Measurements from ENCODE around the gene CPLX3. TPM values are rescaled to one million over a fixed set of nuclear protein-coding genes. Genes with fewer than 3 reads are reported as not detected.
A peak's percentile ranks its signal among the peaks of the same experiment; 100 is the strongest.

Gene CPLX3
- total RNA-seq, 2 donors from 2014 or later, result not detected

GRCh38 chr15:74792227-74793016 is 34.0 kb upstream of the CPLX3 start:
- no peaks in the 10 kb centered on the region for H3K9me3 Mint-ChIP-seq
- peaks cover 14% of the 10 kb centered on the region for H3K4me1 Mint-ChIP-seq
- 91 to 92% methylated on average over 10 to 12 of the region's 12 CpGs for WGBS, 2 experiments (ENCODE audit: insufficient coverage in 1 of 2, insufficient read length in 1 of 2)
- Histone ChIP-seq H3K36me3 (ENCODE audit: control insufficient read depth, insufficient read depth, low read length) (peaks cover 8% of the 10 kb centered on the region), H3K27ac (ENCODE audit: low read depth, low read length) (no peak overlapping the region), H3K9ac (ENCODE audit: extremely low read depth, low read length, poor library complexity, severe bottlenecking) (no peak overlapping the region), H3K4me1 (ENCODE audit: control insufficient read depth, insufficient read depth, low read length) (no peaks in the 10 kb centered on the region), H3K4me3 (ENCODE audit: low read length) (no peak overlapping the region), H3K27me3 (ENCODE audit: control insufficient read depth, insufficient read depth, low read length, poor library complexity, severe bottlenecking) (no peaks in the 10 kb centered on the region), H3K9me3 (ENCODE audit: control insufficient read depth, low read length) (no peaks in the 10 kb centered on the region)
- no peak overlapping the region for H3K27ac Mint-ChIP-seq
- peaks cover 11% of the 10 kb centered on the region for H3K36me3 Mint-ChIP-seq (ENCODE audit: low read depth)
- no peak overlapping the region for H3K4me3 Mint-ChIP-seq
- H3K27me3 Mint-ChIP-seq (ENCODE audit: insufficient read depth), result no peaks in the 10 kb centered on the region
- no peak for DNase-seq
- no peak for TF ChIP-seq CTCF (conservative IDR thresholded peaks at IDR 0.05)

GRCh38 chr15:74793135-74794028 is 33.0 kb upstream of the CPLX3 start:
- WGBS, 2 experiments (ENCODE audit: insufficient coverage in 1 of 2, insufficient read length in 1 of 2), result 80 to 81% methylated on average over 1 to 12 of the region's 12 CpGs
- peaks cover 6% of the 10 kb centered on the region for H3K4me1 Mint-ChIP-seq
- H3K36me3 Mint-ChIP-seq (ENCODE audit: low read depth), result peaks cover 9% of the 10 kb centered on the region
- no peaks in the 10 kb centered on the region for H3K4me1 ChIP-seq (ENCODE audit: control insufficient read depth, insufficient read depth, low read length)
- no peaks in the 10 kb centered on the region for H3K9me3 ChIP-seq (ENCODE audit: control insufficient read depth, low read length)
- TF ChIP-seq CTCF (conservative IDR thresholded peaks at IDR 0.05), result no peak
- no peaks in the 10 kb centered on the region for H3K27me3 Mint-ChIP-seq (ENCODE audit: insufficient read depth)
- H3K9me3 Mint-ChIP-seq, result no peaks in the 10 kb centered on the region
- no peak overlapping the region for H3K27ac Mint-ChIP-seq
- peak; percentile 58 for DNase-seq
- peaks cover 3% of the 10 kb centered on the region for H3K36me3 ChIP-seq (ENCODE audit: control insufficient read depth, insufficient read depth, low read length)
- H3K9ac ChIP-seq (ENCODE audit: extremely low read depth, low read length, poor library complexity, severe bottlenecking), result no peak overlapping the region
- H3K4me3 Mint-ChIP-seq, result no peak overlapping the region
- H3K27me3 ChIP-seq (ENCODE audit: control insufficient read depth, insufficient read depth, low read length, poor library complexity, severe bottlenecking), result no peaks in the 10 kb centered on the region
- no peak overlapping the region for H3K4me3 ChIP-seq (ENCODE audit: low read length)
- H3K27ac ChIP-seq (ENCODE audit: low read depth, low read length), result no peak overlapping the region

DNA sequence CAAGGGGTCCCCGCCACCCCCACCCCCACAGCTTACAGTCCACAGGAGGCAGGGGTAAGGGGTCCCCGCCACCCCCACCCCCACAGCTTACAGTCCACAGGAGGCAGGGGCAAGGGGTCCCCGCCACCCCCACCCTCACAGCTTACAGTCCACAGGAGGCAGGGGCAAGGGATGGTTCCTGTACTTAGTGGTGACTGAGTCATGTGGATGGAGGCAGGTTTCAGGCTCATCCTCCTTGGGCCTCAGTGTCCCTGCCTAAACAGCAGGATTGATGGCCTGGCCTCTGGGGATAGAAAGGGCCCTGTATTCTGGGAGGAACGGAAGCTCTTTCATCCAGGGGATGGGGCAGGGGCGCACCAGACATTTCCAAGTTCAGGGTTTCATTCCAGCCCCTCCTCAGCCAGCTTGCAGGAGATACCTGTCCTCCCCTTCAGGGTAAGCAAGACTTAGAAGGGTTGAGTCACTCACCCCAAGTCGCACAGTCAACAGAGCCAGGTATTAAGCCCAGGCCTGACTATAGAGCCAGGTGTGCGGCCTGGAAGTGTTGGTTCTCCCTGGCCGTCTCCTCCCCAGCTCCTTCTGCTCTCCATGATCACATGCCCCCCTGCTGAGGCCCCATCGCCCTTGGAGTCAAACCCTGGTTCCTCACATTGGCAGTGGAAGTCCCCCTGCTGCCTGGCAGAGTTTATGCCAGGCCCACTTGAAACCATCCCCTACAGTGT is 32.0 kb upstream of the CPLX3 start:
- Mint-ChIP-seq H3K4me1 (peaks cover 3% of the 10 kb centered on the region), H3K9me3 (no peaks in the 10 kb centered on the region), H3K36me3 (ENCODE audit: low read depth) (peaks cover 6% of the 10 kb centered on the region), H3K27ac (no peak overlapping the region), H3K4me3 (no peak overlapping the region), H3K27me3 (ENCODE audit: insufficient read depth) (no peaks in the 10 kb centered on the region)
- DNase-seq, result no peak
- WGBS, 2 experiments (ENCODE audit: insufficient coverage in 1 of 2, insufficient read length in 1 of 2), result 96 to 97% methylated on average over 4 to 6 of the region's 9 CpGs
- H3K27ac ChIP-seq (ENCODE audit: low read depth, low read length), result no peak overlapping the region
- H3K36me3 ChIP-seq (ENCODE audit: control insufficient read depth, insufficient read depth, low read length), result peaks cover 6% of the 10 kb centered on the region
- TF ChIP-seq CTCF (conservative IDR thresholded peaks at IDR 0.05), result no peak
- no peaks in the 10 kb centered on the region for H3K4me1 ChIP-seq (ENCODE audit: control insufficient read depth, insufficient read depth, low read length)
- H3K27me3 ChIP-seq (ENCODE audit: control insufficient read depth, insufficient read depth, low read length, poor library complexity, severe bottlenecking), result no peaks in the 10 kb centered on the region
- no peak overlapping the region for H3K4me3 ChIP-seq (ENCODE audit: low read length)
- H3K9me3 ChIP-seq (ENCODE audit: control insufficient read depth, low read length), result no peaks in the 10 kb centered on the region
- H3K9ac ChIP-seq (ENCODE audit: extremely low read depth, low read length, poor library complexity, severe bottlenecking), result no peak overlapping the region

Data from endodermal cell (in vitro differentiated cells).